Fibroblast of lung (primary cell): ENCODE results near the gene ITFG1. TPM values are rescaled to one million over a fixed set of nuclear protein-coding genes. Genes with fewer than 3 reads are reported as not detected.
"Not testable (repeated sequence)": the region's sequence is repeated elsewhere in the genome, so short reads cannot be mapped to it uniquely, and the experiment has no call there.

Experiments used
- DNase-seq, 2 donors: peaks; one replicate each; pipeline versions ENCODE4 v3.0.0 to v3.0.0-alpha.2; 2010; ENCODE audit warnings: low read depth in 2 of 2
- H2AFZ ChIP-seq: 2 replicates; pipeline ENCODE4 v1.5.1; 2012; ENCODE audit warnings: low read length, control low read depth, inconsistent platforms
- H3K27ac ChIP-seq: 2 replicates; pipeline ENCODE4 v1.5.1; 2011; ENCODE audit warnings: low read length, control low read depth; ENCODE audit not compliant: insufficient read depth
- H3K27me3 ChIP-seq: 2 replicates; pipeline ENCODE4 v1.5.1; 2011; ENCODE audit warnings: mild to moderate bottlenecking, low read length; ENCODE audit not compliant: control insufficient read depth, insufficient read depth
- H3K36me3 ChIP-seq: 2 replicates; pipeline ENCODE4 v1.5.1; 2011; ENCODE audit warnings: low read length; ENCODE audit not compliant: control insufficient read depth, insufficient read depth
- H3K4me1 ChIP-seq: 2 replicates; pipeline ENCODE4 v1.5.1; 2011; ENCODE audit warnings: low read length; ENCODE audit not compliant: control insufficient read depth, insufficient read depth; ENCODE audit errors: extremely low read depth
- H3K4me2 ChIP-seq: 2 replicates; pipeline ENCODE4 v1.5.1; 2011; ENCODE audit warnings: low read length, control low read depth; ENCODE audit not compliant: insufficient read depth; ENCODE audit errors: extremely low read depth
- H3K4me3 ChIP-seq, 4 experiments: fragments of 200-600 bp in 1 of 4; sonication (generic) in 1 of 4; replicated peaks in 1 of 4; 2 replicates each; pipeline ENCODE4 v1.5.1; 2011 to 2016; ENCODE audit warnings: low read length in 4 of 4, low read depth in 3 of 4, mild to moderate bottlenecking in 3 of 4, control low read depth in 2 of 4, inconsistent platforms in 1 of 4, mixed read lengths in 1 of 4; ENCODE audit not compliant: insufficient read depth in 1 of 4; ENCODE audit errors: control extremely low read depth in 1 of 4
- H3K79me2 ChIP-seq: 2 replicates; pipeline ENCODE4 v1.5.1; 2012; ENCODE audit warnings: mild to moderate bottlenecking, low read length, inconsistent platforms; ENCODE audit not compliant: control insufficient read depth, insufficient read depth
- H3K9ac ChIP-seq: 2 replicates; pipeline ENCODE4 v1.5.1; 2011; ENCODE audit warnings: mild to moderate bottlenecking, low read length, control low read depth; ENCODE audit not compliant: insufficient read depth
- H3K9me3 ChIP-seq: 2 replicates; pipeline ENCODE4 v1.5.1; 2012; ENCODE audit warnings: low read depth, low read length; ENCODE audit not compliant: control insufficient read depth, insufficient read depth
- H4K20me1 ChIP-seq: 2 replicates; pipeline ENCODE4 v1.5.1; 2011; ENCODE audit warnings: low read length; ENCODE audit not compliant: control insufficient read depth, insufficient read depth; ENCODE audit errors: extremely low read depth
- CTCF ChIP-seq, 2 donors: IDR thresholded peaks in 1 of 2; conservative IDR thresholded peaks in 1 of 2; 1 replicate in 1 of 2; 2 replicates in 1 of 2; pipeline ENCODE4 v1.5.1; 2011 to 2012; ENCODE audit warnings: low read length in 2 of 2, control low read depth in 1 of 2, inconsistent platforms in 1 of 2, low read depth in 1 of 2, mild to moderate bottlenecking in 1 of 2
- EZH2 ChIP-seq: IDR thresholded peaks from 2 replicates; pipeline ENCODE4 v1.5.1; 2012; ENCODE audit warnings: low read length, control low read depth, mild to moderate bottlenecking; ENCODE audit errors: missing control alignments
- polyA plus RNA-seq, 2 donors: library from polyadenylated mRNA; depleted of rRNA in 1 of 2; stranded (reverse) in 1 of 2; unstranded in 1 of 2; fragments of >200 nt; gene quantifications; 2 replicates each; pipeline ENCODE4 v1.2.1, GENCODE V29; 2011 to 2012; ENCODE audit warnings: missing spikeins in 1 of 2
- total RNA-seq: library from RNA; depleted of rRNA; stranded (reverse); fragments of >200 nt; gene quantifications from 2 replicates; pipeline ENCODE4 v1.2.1, GENCODE V29; 2014

The ITFG1 gene
- total and polyA plus RNA-seq, 2 donors (not counting 1 experiment from before 2014, with no cell fraction given), result 96.1 to 111 TPM

- Histone ChIP-seq H3K36me3 (peaks cover under 1% of the 10 kb centered on the region), H3K27ac (no peak overlapping the region), H3K4me3 (no peak overlapping the region), H3K4me2 (no peak overlapping the region), H3K4me1 (peaks cover 2% of the 10 kb centered on the region), H4K20me1 (no peaks in the 10 kb centered on the region), H3K9ac (no peak overlapping the region), H3K9me3 (no peaks in the 10 kb centered on the region), H2AFZ (no peak overlapping the region), H3K27me3 (no peaks in the 10 kb centered on the region), H3K79me2 (no peaks in the 10 kb centered on the region)
- no peak for DNase-seq
- no peak for TF ChIP-seq EZH2
- TF ChIP-seq CTCF (conservative IDR thresholded peaks at IDR 0.05 in 1 of 2, IDR thresholded peaks at IDR 0.05 in 1 of 2; ENCODE audit: low read depth in 1 of 2, low read length in 2 of 2), result no peak
Observed at GRCh38 chr16:47446431-47446830, 14.4 kb downstream of the ITFG1 start.

GRCh38 chr16:47442884-47443283 lies 18.0 kb downstream of the ITFG1 start:
- not testable (repeated sequence) for DNase-seq, H3K4me1 ChIP-seq, H3K79me2 ChIP-seq, H2AFZ ChIP-seq, H3K9ac ChIP-seq, H3K27me3 ChIP-seq, H3K9me3 ChIP-seq, H3K36me3 ChIP-seq, H3K4me2 ChIP-seq, H3K4me3 ChIP-seq, H4K20me1 ChIP-seq, H3K27ac ChIP-seq

GRCh38 chr16:47440066-47440465 lies 20.8 kb downstream of the ITFG1 start:
- not testable (repeated sequence) for H3K79me2 ChIP-seq, H3K9ac ChIP-seq, H3K4me1 ChIP-seq, H3K27me3 ChIP-seq, H4K20me1 ChIP-seq, H3K36me3 ChIP-seq, H3K9me3 ChIP-seq, DNase-seq, H3K27ac ChIP-seq, H3K4me2 ChIP-seq, H3K4me3 ChIP-seq, H2AFZ ChIP-seq

- not testable (repeated sequence) for H2AFZ ChIP-seq, H3K4me3 ChIP-seq, H3K36me3 ChIP-seq, H4K20me1 ChIP-seq, H3K9ac ChIP-seq, H3K4me2 ChIP-seq, H3K27ac ChIP-seq, H3K4me1 ChIP-seq, H3K27me3 ChIP-seq, H3K9me3 ChIP-seq, H3K79me2 ChIP-seq
- DNase-seq, result peak in 1 of 2 donors; percentile 43
Observed at GRCh38 chr16:47434274-47434673, 26.6 kb downstream of the ITFG1 start.
